ENCODE data around the gene COX4I2. TPM values are rescaled to one million over a fixed set of nuclear protein-coding genes. Genes with fewer than 3 reads are reported as not detected.
"Not testable (repeated sequence)": the region's sequence is repeated elsewhere in the genome, so short reads cannot be mapped to it uniquely, and the experiment has no call there.

Gene COX4I2
- not detected in 2 replicates for total RNA-seq (2014; rRNA removed; shearing (Covaris generic))

GRCh38 chr20:31637660-31638059 lies at the start of gene COX4I2:
Gene COX4I2, plus strand, starts transcription at chr20:31637912. Its CDS starts 1,106 bp downstream, at chr20:31639018.
- H3K27ac ChIP-seq: no peak within 1 kb of the TSS
- no peaks in the 10 kb centered on the region for H3K9me3 ChIP-seq (replicated peaks)
- DNase-seq: no peak
- H3K4me1 ChIP-seq: no peaks in the 10 kb centered on the region
- H3K4me3 ChIP-seq: no peak within 1 kb of the TSS
- no peaks in the 10 kb centered on the region; the same call in 1 of the 2 replicates for H3K27me3 ChIP-seq
- no peaks in the 10 kb centered on the region for H3K36me3 ChIP-seq

DNA sequence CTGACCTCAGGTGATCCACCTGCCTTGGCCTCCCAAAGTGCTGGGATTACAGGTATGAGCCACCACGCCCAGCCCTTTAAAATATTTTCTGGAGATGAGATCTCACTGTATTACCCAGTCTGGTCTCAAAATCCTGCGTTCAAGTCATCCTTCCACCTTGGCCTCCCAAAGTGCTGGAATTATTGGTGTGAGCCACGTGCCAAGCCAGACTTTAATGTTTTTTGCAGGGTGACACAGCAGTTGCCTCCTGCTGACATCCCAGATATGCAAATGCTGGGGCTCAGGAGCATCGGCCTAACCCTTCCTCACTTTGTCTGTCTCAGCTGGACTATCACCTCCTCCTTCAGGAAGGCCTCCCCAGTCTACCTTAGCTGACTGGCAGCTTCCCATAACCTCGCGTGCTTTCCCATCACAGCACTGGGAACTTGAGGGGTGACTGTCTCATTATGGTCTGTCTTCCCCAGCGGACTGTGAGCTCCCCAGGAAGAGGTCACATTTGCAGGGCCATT lies 46.9 kb upstream of the COX4I2 start:
- Histone ChIP-seq H3K27ac (no peak overlapping the region), H3K4me1 (peaks cover 16% of the 10 kb centered on the region; the same call in 1 of the 2 replicates), H3K4me3 (no peak overlapping the region), H3K9me3 (replicated peaks) (no peaks in the 10 kb centered on the region), H3K36me3 (no peaks in the 10 kb centered on the region), H3K27me3 (no peaks in the 10 kb centered on the region)
- no peak for DNase-seq

GRCh38 chr20:31593221-31594001 lies 44.3 kb upstream of the COX4I2 start:
- H3K9me3 ChIP-seq (replicated peaks): no peaks in the 10 kb centered on the region
- H3K36me3 ChIP-seq: no peaks in the 10 kb centered on the region
- H3K4me1 ChIP-seq: peaks cover 24% of the 10 kb centered on the region; the same call in 1 of the 2 replicates
- H3K4me3 ChIP-seq: no peak overlapping the region
- H3K27ac ChIP-seq: no peak overlapping the region
- DNase-seq: no peak
- H3K27me3 ChIP-seq: no peaks in the 10 kb centered on the region

DNA sequence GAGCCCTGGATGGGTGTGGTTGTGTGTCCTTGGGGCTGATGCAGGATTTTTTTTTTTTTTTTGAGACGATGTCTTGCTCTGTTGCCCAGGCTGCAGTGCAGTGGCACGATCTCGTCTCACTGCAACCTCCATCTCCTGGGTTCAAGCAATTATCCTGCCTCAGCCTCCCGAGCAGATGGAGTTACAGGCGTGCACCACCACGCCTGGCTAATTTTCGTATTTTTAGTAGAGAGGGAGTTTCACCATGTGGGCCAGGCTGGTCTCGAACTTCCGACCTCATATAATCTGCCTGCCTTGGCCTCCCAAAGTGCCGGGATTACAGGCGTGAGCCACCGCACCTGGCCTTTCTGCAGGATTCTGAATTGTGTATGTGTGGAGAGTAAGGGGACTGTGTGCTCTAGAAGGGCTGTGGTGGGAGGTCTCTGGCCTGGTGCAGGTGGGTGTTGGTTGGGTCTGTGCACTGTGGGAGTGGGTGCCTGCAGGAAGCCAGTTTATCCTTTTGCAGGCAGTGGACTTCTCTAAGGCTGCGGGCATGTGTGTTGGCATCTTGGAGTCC lies 43.6 kb upstream of the COX4I2 start:
- H3K4me3 ChIP-seq: no peak overlapping the region
- peaks cover 24% of the 10 kb centered on the region; the same call in 1 of the 2 replicates for H3K4me1 ChIP-seq
- H3K36me3 ChIP-seq: no peaks in the 10 kb centered on the region
- no peak for DNase-seq
- no peaks in the 10 kb centered on the region for H3K27me3 ChIP-seq
- H3K9me3 ChIP-seq (replicated peaks): no peaks in the 10 kb centered on the region
- no peak overlapping the region for H3K27ac ChIP-seq

GRCh38 chr20:31594558-31595379 lies 42.9 kb upstream of the COX4I2 start:
- peak; percentile 55 to 59 for DNase-seq
- Histone ChIP-seq H3K27ac (peak overlapping the region; percentile 65; the same call in 1 of the 2 replicates), H3K4me1 (peaks cover 24% of the 10 kb centered on the region; the same call in 1 of the 2 replicates)

DNA sequence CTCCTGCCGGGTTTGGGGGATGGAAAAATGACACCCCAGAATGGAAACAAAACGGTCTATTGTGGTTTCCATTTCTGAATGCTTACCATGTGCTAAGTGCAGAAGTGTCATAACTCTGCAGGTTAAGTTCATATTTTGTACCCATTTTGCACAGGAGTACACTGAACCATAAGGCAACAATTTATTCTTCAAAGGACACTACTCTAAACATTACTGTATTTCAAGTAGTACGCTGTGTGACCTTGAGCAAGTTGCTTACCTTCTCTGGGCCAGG lies 42.4 kb upstream of the COX4I2 start:
- Histone ChIP-seq H3K27ac (peak overlapping the region; percentile 65), H3K4me3 (no peak overlapping the region), H3K36me3 (no peaks in the 10 kb centered on the region), H3K9me3 (replicated peaks) (no peaks in the 10 kb centered on the region), H3K27me3 (no peaks in the 10 kb centered on the region), H3K4me1 (peaks cover 24% of the 10 kb centered on the region; the same call in 1 of the 2 replicates)
- no peak for DNase-seq

More at GRCh38 chr20:31594558-31595379, 42.9 kb upstream of the COX4I2 start:
- H3K27me3 ChIP-seq: no peaks in the 10 kb centered on the region
- no peaks in the 10 kb centered on the region for H3K9me3 ChIP-seq (replicated peaks)
- no peak overlapping the region for H3K4me3 ChIP-seq
- H3K36me3 ChIP-seq: no peaks in the 10 kb centered on the region

DNA sequence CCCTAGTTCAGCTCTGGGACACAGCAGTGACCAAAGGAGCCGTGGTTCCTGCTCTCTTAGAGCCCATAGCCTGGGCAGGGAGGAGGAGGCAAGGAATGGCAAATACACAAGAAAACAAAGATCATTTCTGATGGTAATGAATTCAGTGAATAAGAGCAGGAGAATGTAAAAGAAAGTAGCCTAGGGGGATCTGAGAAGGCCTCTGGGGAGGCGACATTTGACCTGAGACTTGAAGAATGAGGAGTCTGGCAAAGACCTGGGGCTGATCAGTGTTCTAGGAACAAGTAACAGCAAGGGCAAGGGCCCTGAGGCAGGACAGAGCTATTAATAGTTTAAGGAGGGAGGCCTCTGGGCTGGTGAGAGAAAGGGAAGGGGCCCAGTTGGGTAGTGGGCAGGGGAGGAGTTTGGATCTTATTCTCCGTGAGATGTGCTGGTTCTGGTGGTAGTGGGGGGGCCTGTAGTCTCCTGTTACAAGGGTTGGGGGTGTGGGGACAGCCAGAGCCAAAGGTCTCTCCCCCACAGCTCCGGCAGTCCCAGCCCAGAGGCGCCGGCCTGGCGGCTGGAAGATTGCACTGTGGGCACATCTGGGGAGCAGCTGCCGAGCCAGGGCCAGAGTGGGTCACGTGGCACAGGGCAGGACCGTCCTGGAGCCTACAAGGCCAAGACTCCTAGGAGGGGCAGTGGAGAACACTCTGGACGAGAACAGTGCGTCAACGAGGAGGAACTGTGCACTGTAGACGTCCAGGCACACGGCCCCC lies 41.9 kb upstream of the COX4I2 start:
- peak; percentile 96 to 98 for DNase-seq
- Histone ChIP-seq H3K27ac (peak overlapping the region; percentile 65), H3K27me3 (no peaks in the 10 kb centered on the region), H3K9me3 (replicated peaks) (no peaks in the 10 kb centered on the region), H3K4me3 (no peak overlapping the region), H3K4me1 (peaks cover 24% of the 10 kb centered on the region; the same call in 1 of the 2 replicates), H3K36me3 (no peaks in the 10 kb centered on the region)

DNA sequence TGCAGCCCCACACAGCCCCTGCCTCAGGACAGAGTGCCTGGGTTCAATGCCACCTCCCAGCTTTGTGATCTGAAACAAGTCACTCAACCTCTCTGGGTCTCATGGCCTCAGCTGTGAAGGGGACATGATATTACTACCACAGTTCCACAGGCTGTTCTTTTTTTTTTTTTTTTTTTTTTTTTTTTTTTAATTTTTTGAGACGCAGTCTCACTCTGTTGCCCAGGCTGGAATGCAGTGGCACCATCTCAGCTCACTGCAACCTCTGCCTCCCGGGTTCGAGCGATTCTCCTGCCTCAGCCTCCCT lies 41.3 kb upstream of the COX4I2 start:
- Histone ChIP-seq H3K4me1 (peaks cover 24% of the 10 kb centered on the region; the same call in 1 of the 2 replicates), H3K27ac (peak overlapping the region; percentile 65)
- not testable (repeated sequence) for DNase-seq; H3K36me3 ChIP-seq; H3K27me3 ChIP-seq; H3K4me3 ChIP-seq; H3K9me3 ChIP-seq (replicated peaks)

- Histone ChIP-seq H3K27ac (peak overlapping the region; percentile 65), H3K27me3 (no peaks in the 10 kb centered on the region), H3K4me3 (no peak overlapping the region), H3K9me3 (replicated peaks) (no peaks in the 10 kb centered on the region), H3K4me1 (peaks cover 24% of the 10 kb centered on the region; the same call in 1 of the 2 replicates), H3K36me3 (no peaks in the 10 kb centered on the region)
- peak in 1 of 2 experiments; percentile 24 for DNase-seq
Observed at GRCh38 chr20:31596831-31597480, 40.8 kb upstream of the COX4I2 start.

- no peaks in the 10 kb centered on the region for H3K27me3 ChIP-seq
- no peak overlapping the region; the same call in 1 of the 2 replicates for H3K27ac ChIP-seq
- no peaks in the 10 kb centered on the region for H3K36me3 ChIP-seq
- H3K4me3 ChIP-seq: no peak overlapping the region
- peaks cover 27% of the 10 kb centered on the region for H3K4me1 ChIP-seq
- H3K9me3 ChIP-seq (replicated peaks): no peaks in the 10 kb centered on the region
- no peak for DNase-seq
Observed at GRCh38 chr20:31597481-31597855, 40.2 kb upstream of the COX4I2 start.

DNA sequence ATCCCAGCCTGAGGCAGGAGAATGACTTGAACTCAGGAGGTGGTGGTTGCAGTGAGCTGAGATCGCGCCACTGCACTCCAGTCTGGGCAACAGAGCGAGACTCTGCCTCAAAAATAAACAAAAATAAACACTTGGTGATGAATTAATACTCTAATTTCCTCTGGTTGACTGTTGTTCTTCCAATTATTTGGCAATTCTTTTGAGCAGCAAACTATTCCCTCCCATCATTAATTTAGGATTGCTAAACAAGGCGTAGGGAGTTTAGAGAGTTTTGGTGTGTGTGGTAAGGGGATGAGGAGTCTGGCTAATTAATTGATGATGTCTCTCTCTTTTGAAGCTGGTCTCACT lies 35.3 kb upstream of the COX4I2 start:
- H3K4me3 ChIP-seq: no peak overlapping the region
- peak overlapping the region; percentile 97; the same call in 1 of the 2 replicates for H3K27ac ChIP-seq
- DNase-seq: no peak
- no peaks in the 10 kb centered on the region for H3K9me3 ChIP-seq (replicated peaks)
- no peaks in the 10 kb centered on the region for H3K27me3 ChIP-seq
- H3K4me1 ChIP-seq: peaks cover 21% of the 10 kb centered on the region
- peaks cover 4% of the 10 kb centered on the region; the same call in 1 of the 2 replicates for H3K36me3 ChIP-seq

GRCh38 chr20:31602779-31603441 lies 34.8 kb upstream of the COX4I2 start:
- DNase-seq: peak; percentile 86
- peak overlapping the region; percentile 97; the same call in 1 of the 2 replicates for H3K27ac ChIP-seq

DNA sequence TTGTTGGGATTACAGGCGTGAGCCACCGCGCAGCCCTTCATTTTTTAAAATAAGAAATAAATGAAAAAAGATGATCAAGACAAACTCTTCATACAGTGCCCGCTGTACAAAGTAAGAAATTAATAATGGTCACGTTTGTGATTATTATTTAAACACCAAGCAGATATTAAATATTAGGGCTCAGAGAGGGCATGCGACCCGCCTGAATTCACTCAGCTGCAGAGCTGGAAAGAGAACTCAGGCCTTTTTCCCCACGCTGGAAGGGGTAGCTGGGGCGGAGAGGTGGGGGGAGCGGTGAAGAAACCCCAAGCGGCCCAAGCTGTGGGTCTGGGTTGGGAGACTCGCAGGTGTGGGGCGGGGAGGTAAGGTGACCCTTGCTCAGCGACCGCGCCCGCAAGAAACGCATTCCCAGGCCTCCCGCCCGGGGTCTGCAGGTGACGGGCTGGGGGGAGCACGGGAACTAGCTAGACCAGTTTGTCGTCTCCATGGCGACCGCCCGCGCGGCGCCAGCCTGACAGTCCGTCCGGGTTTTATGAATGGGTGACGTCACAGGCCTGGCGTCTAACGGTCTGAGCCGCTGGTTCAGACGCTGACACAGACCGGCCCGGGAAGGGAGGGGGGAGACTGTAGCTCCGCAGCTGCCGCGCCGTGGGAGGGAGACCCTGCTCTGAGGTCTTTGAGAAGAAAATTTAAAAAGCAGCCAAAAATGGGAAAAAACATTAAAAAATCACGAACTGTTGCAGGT lies 33.7 kb upstream of the COX4I2 start:
- Histone ChIP-seq H3K36me3 (peaks cover 4% of the 10 kb centered on the region; the same call in 1 of the 2 replicates), H3K27me3 (no peaks in the 10 kb centered on the region), H3K27ac (peak overlapping the region; percentile 97), H3K9me3 (replicated peaks) (no peaks in the 10 kb centered on the region), H3K4me3 (peak overlapping the region; percentile 74), H3K4me1 (peaks cover 33% of the 10 kb centered on the region)
- peak; percentile 100 for DNase-seq

More at GRCh38 chr20:31602779-31603441, 34.8 kb upstream of the COX4I2 start:
- peaks cover 4% of the 10 kb centered on the region; the same call in 1 of the 2 replicates for H3K36me3 ChIP-seq
- H3K4me3 ChIP-seq: no peak overlapping the region
- no peaks in the 10 kb centered on the region for H3K9me3 ChIP-seq (replicated peaks)
- no peaks in the 10 kb centered on the region for H3K27me3 ChIP-seq
- peaks cover 26% of the 10 kb centered on the region for H3K4me1 ChIP-seq

Data from SJCRH30 (cell line).